H7 (cell line): ENCODE data around the gene HTR2B. TPM values are rescaled to one million over a fixed set of nuclear protein-coding genes. Genes with fewer than 3 reads are reported as not detected.
"Not testable (repeated sequence)": the region's sequence is repeated elsewhere in the genome, so short reads cannot be mapped to it uniquely, and the experiment has no call there.

Experiments
- DNase-seq: peaks from one replicate; pipeline ENCODE4 v3.0.0; 2012
- H3K27me3 ChIP-seq: 2 replicates; pipeline ENCODE4 v1.6.0; 2011; ENCODE audit warnings: mild to moderate bottlenecking, low read length; ENCODE audit not compliant: control insufficient read depth, insufficient read depth
- H3K36me3 ChIP-seq: replicated peaks from 2 replicates; pipeline ENCODE4 v1.5.1; 2011; ENCODE audit warnings: low read length; ENCODE audit not compliant: control insufficient read depth, insufficient read depth
- H3K4me3 ChIP-seq: 2 replicates; pipeline ENCODE4 v1.5.1; 2011; ENCODE audit warnings: low read depth, mild to moderate bottlenecking, control low read depth, low read length, moderate library complexity; ENCODE audit not compliant: insufficient read depth
- total RNA-seq: library from RNA; depleted of rRNA; stranded (reverse); fragments of >200 nt; shearing (Covaris generic); gene quantifications from 2 replicates; pipeline ENCODE4 v1.2.3, GENCODE V29; 2014; rRNA removed

Gene HTR2B
- total RNA-seq, 1 experiment from 2014 or later = not detected

DNA sequence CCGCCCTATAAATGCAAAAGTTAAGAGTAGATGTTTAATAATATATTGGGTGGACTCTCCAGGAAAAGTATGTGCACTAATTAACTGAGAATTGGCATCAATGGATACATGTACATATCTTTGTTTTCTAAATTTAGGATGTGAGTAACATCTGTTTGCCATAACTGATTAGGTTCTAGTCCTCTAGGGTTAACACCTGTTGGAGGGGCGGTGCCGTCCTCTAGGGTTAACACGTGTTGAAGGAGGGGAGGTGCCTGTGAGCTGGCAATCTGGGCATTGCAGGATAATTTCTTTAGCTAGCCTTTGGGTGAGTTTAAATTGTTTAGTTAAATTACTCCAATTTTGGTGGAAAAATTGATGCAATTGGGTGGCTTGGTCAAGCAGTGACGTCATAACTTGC is 30.9 kb downstream of the HTR2B start:
- no peak overlapping the region for H3K4me3 ChIP-seq
- peaks cover 11% of the 10 kb centered on the region for H3K36me3 ChIP-seq
- H3K27me3 ChIP-seq = no peaks in the 10 kb centered on the region
- no peak for DNase-seq

DNA sequence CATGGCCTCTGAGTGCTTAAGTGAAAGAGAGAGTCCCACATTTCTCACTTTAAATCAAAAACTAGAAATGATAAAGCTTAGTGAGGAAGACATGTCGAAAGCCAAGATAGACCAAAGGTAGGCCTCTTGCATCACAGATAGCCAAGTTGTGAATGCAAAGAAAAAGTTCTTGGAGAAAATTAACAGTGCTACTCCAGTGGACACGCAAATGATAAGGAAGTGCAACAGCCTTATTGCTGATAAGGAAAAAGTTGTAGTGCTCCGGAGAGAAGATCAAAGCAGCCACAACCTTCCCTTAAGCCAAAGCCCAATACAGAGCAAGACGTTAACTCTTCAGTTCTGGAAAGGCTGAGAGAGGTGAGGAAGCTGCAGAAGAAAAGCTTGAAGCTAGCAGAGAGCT is 36.1 kb downstream of the HTR2B start:
- DNase-seq = no peak
- H3K36me3 ChIP-seq = peaks cover 33% of the 10 kb centered on the region
- H3K27me3 ChIP-seq = no peaks in the 10 kb centered on the region
- no peak overlapping the region for H3K4me3 ChIP-seq

DNA sequence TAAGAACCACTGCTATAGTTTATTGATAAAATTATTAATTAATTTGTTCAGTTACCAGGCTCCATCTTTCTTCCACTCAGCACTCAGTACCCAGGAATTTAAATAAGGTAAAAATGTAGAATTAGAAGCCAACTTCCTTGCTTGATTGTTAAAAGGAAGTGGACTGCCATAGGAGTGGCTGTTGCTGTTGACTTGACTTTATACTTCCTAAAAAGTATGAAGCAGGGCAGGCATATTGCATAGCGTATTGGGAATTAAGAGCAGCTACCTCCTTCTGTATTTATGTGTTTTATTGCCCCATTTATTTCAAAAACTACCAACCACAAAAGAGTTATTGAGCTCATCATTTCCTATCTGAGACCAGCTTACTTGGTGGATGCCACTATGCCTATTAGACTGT is 40.3 kb downstream of the HTR2B start:
- Histone ChIP-seq H3K27me3 (no peaks in the 10 kb centered on the region), H3K36me3 (peaks cover 46% of the 10 kb centered on the region), H3K4me3 (no peak overlapping the region)
- no peak for DNase-seq

DNA sequence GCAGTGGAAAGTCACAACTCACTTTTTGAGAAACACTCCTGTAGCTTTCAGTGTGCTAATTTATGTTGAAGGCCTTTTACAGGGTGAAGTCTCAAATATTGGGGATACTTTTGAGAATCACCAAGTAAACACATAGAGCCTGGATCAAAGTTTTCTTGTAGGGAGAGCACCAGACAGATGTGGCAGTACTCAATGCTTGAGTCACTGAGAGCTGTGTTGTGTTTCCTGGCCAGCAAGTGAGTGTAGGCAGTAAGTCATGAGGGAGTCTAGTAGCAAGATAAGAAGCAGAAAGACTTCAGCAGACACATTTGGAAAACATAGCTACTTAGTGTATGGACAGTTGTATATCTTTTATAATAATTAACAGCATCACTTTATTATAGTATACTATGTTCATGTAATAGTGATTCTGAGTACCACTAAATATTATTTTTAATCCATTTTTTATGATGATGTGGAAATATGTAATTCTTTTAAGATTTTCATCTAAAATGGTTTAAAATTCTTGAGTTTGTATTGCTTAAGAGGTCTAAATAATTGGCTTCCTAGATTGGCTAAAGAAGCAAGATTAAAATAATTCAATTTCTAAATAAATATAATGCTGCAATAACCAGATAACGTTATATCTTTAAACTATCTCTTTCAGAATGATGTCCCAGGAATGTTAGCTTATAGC is 55.3 kb downstream of the HTR2B start:
- Histone ChIP-seq H3K36me3 (peaks cover 26% of the 10 kb centered on the region), H3K4me3 (no peak overlapping the region), H3K27me3 (no peaks in the 10 kb centered on the region)
- no peak for DNase-seq

DNA sequence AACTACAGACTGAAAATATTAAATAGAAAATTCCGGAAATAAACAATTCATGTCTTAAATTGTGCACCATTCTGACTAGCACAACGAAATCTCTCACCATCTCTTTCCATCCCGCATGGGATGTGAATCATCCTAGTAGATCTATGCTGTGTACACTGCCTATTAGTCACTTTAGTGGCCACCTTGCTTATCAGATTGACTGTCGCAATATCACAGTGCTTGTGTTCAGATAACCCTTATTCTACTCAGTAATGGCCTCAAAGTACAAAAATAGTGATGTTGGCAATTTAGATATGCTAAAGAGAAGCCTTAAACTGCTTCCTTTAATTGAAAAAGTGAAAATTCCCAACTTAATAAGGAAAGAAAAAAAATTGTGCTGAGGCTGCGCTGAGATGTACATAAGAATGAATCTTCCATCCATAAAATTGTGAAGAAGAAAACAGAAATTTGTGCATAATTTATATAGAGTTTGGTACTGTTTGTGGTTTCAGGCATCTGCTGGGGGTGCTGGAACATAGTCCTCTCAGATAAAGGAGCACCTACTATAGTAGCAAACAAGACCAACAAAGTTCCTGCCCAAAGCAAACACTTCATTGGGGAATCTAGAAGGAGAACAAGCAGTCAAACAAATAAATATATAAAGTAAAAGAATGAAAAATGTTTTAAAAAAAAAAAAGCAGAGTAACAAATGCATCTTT is 56.2 kb downstream of the HTR2B start:
- Histone ChIP-seq H3K4me3 (no peak overlapping the region), H3K27me3 (no peaks in the 10 kb centered on the region), H3K36me3 (peaks cover 31% of the 10 kb centered on the region)
- no peak for DNase-seq

DNA sequence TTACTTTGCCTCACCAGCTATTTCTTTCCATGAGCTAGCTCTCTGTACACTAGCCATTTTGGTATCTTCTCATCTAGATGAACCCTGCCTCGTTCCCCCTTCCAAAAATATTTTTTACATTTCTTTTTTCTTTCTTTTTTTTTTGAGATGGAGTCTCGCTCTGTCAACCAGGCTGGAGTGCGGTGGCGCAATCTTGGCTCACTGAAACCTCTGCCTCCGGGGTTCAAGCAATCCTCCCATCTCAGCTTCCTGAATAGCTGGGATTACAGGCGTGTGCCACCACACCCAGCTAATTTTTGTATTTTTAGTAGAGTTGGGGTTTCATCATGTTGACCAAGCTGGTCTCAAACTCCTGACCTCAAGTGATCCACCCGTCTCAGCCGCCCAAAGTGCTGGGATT is 57.3 kb downstream of the HTR2B start:
- H3K4me3 ChIP-seq, DNase-seq, H3K27me3 ChIP-seq: not testable (repeated sequence)
- H3K36me3 ChIP-seq = peaks cover 38% of the 10 kb centered on the region

DNA sequence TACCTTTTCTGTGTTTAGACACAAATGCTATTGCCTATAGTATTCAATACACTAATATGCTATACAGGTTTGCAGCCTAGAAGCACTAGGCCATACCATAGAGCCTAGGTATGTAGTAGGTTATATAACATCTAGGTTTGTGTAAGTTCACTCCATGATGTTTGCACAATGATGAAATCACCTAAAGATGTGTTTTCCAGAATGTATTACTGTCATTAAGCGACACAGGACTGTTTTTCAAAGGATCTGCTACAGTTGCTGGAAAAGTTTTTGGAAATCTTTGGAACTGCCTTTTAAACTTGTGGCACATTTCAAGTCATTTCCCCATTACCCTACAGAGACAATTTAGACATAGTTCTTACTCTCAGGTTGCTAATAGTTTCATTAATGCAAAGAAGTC is 58.9 kb downstream of the HTR2B start:
- H3K36me3 ChIP-seq = peaks cover 40% of the 10 kb centered on the region
- H3K27me3 ChIP-seq = no peaks in the 10 kb centered on the region
- H3K4me3 ChIP-seq = no peak overlapping the region
- no peak for DNase-seq

DNA sequence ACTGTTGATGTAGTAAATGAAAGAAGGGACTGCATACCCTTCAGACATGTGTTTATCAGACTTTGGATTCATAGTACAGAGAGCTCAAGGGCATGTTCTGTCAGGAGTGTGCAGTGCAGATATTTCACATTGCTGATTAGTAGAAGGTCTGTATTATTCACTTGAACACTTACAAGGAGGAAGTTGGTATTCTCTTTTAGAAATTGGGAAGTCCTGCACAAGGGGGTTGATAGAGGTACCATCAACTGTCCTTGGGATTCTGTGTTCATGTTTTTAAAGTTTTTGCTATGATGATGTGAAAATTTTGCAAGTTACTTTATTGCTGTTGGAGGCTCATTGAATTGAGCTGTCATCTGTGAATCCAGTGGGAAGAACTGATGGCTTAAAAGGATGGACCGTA is 61.5 kb downstream of the HTR2B start:
- Histone ChIP-seq H3K36me3 (peaks cover 29% of the 10 kb centered on the region), H3K27me3 (no peaks in the 10 kb centered on the region), H3K4me3 (no peak overlapping the region)
- no peak for DNase-seq

DNA sequence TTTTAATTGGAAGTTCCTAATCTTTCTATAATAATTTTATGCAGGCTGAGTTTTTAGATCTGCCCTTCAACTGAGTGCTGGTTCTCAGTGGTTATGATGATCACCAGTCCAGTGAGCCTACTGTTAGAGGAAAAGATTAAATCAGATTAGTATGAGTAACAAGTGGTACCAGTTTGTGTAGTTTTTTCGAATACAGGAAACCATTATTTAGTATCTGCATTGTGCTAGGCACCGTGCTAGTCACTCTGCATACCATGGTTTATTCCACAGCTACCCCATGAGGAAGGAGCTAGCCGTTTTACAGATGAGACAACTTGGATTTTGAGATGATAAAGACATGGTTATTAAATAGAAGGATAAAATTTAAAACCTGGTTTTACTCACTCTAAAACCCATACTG is 62.1 kb downstream of the HTR2B start:
- no peak for DNase-seq
- Histone ChIP-seq H3K27me3 (no peaks in the 10 kb centered on the region), H3K36me3 (peaks cover 24% of the 10 kb centered on the region), H3K4me3 (no peak overlapping the region)

DNA sequence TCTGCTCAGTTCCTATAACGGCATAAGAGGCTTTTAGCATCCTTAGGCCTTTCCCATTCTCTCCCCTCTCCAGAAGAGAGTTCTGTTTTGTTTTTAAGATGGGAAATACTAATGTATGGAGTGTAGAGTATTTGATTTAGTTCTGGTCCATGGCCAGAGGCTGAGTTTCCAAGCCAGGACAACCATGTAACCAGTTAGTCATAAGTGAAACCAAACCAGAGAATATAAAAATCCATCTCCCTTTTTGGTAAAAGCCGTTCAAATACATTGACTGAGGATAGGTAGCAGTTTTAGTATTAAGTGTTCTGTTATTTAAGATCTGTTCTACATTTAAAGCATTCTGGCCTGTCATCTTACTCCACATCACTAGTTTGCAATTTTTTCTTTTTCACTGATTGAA is 65.1 kb downstream of the HTR2B start:
- no peak for DNase-seq
- Histone ChIP-seq H3K4me3 (no peak overlapping the region), H3K36me3 (peaks cover 13% of the 10 kb centered on the region), H3K27me3 (no peaks in the 10 kb centered on the region)

DNA sequence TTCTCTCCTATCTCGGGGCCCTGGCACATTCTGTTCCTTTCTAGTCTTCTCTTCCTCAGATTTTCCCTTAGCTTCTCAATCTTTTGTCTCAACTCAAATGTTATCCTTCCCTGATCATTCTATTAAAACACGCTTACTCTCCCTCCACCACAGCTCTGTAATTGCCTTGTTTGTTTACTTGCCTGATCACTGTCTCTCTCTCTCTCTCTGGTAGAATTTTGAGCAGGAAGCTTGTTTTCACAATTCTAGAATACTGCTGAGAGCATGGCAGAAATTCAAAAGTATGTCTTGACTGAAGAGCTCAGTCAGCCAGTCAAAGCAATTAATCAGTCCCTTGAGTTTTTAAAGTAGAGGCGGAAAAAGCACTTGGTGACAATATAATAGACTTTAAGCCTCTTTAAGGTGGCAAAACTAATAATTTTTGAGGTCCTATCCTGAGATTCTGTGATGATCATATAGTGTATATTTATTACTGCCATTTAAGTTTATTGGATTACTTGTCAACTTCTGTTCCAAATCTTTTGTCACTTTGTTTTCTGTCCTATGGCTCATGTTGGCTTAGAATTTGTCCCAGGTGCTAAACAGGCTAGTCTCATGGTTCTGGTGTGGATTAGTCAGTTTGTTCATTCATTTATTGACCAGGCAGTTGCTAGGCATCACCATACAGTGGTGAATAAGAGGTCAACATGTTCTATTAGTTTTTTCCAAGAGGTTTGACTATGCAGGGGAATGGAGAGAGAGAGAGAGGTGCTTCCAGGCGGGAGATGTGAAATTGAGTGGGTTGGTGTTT is 65.9 kb downstream of the HTR2B start:
- Histone ChIP-seq H3K27me3 (peaks cover 2% of the 10 kb centered on the region; the same call in 1 of the 2 replicates), H3K36me3 (peaks cover 12% of the 10 kb centered on the region), H3K4me3 (no peak overlapping the region)
- no peak for DNase-seq

Other genes starting within 250 kb of the HTR2B start
- 0.04 TPM in 1 of 2 replicates, not detected in the other for gene GPR55, start 199.8 kb downstream of the HTR2B start, total RNA-seq
- gene SPATA3, start 128.9 kb downstream of the HTR2B start, total RNA-seq = not detected in 2 replicates
- gene C2orf72, start 87.5 kb downstream of the HTR2B start, total RNA-seq = 0.69 and 1.2 TPM in 2 replicates
- gene PSMD1, start 68.2 kb downstream of the HTR2B start, total RNA-seq = 149 and 154 TPM in 2 replicates
- gene ARMC9, start 73.6 kb upstream of the HTR2B start, total RNA-seq = 25.0 and 33.6 TPM in 2 replicates